Stomach (tissue), 9 donors: ENCODE data around the gene SIRT3. TPM values are rescaled to one million over a fixed set of nuclear protein-coding genes. Genes with fewer than 3 reads are reported as not detected.

Experiments
- DNase-seq, 2 donors: peaks; one replicate each; pipeline versions ENCODE4 v3.0.0 to v3.0.0-alpha.2; 2013 to 2019
- H3K27ac ChIP-seq, 5 donors: fragments of 200-600 bp in 4 of 5; sonication (generic) in 4 of 5; one replicate each; pipeline ENCODE4 v1.5.1; 2013 to 2019; ENCODE audit warnings: mild to moderate bottlenecking in 1 of 5, moderate library complexity in 1 of 5
- H3K27me3 ChIP-seq, 3 donors: fragments of 200-600 bp; sonication (generic); one replicate each; pipeline ENCODE4 v1.5.1; 2017 to 2019; ENCODE audit warnings: mixed run types in 1 of 3
- H3K36me3 ChIP-seq, 4 donors: fragments of 200-600 bp; sonication (generic); 1 replicate in 3 of 4; 2 replicates in 1 of 4; pipeline ENCODE4 v1.5.1; 2016 to 2019
- H3K4me1 ChIP-seq, 4 donors: fragments of 200-600 bp; sonication (generic); one replicate each; pipeline ENCODE4 v1.5.1; 2016 to 2019
- H3K4me3 ChIP-seq, 4 donors: fragments of 200-600 bp; sonication (generic) in 3 of 4; one replicate each; pipeline ENCODE4 v1.5.1; 2016 to 2019; ENCODE audit warnings: mild to moderate bottlenecking in 1 of 4
- H3K9me3 ChIP-seq, 4 donors: fragments of 200-600 bp; sonication (generic); one replicate each; pipeline ENCODE4 v1.5.1; 2016 to 2019
- CTCF ChIP-seq, 7 experiments: fragments of 450-650 bp in 4 of 7; fragments of 200-600 bp in 3 of 7; sonication (generic) in 3 of 7; IDR thresholded peaks; one replicate each; pipeline ENCODE4 v1.5.1; 2016 to 2019; ENCODE audit warnings: antibody characterized with exemption in 7 of 7, control low read depth in 2 of 7, mild to moderate bottlenecking in 1 of 7
- EP300 ChIP-seq: sonication (generic); formaldehyde crosslinking; IDR thresholded peaks from one replicate; pipeline ENCODE4 v1.6.1; 2017; ENCODE audit warnings: antibody characterized with exemption
- POLR2A ChIP-seq, 4 donors: fragments of 450-650 bp; IDR thresholded peaks; one replicate each; pipeline ENCODE4 v1.6.1; 2016; ENCODE audit warnings: antibody characterized with exemption in 4 of 4, control low read depth in 2 of 4, mild to moderate bottlenecking in 1 of 4, moderate library complexity in 1 of 4
- POLR2AphosphoS5 ChIP-seq, 3 donors: sonication (generic); formaldehyde crosslinking; IDR thresholded peaks; one replicate each; pipeline ENCODE4 v1.6.1; 2016; ENCODE audit warnings: antibody characterized with exemption in 3 of 3
- WGBS, 5 donors: extraction: QIAGEN DNeasy Blood & Tissue Kit in 3 of 5; methylation state at CpG; one replicate each; pipeline versions ENCODE4 v1.1.5 to v1.1.7; 2013 to 2018; 5-methylcytosine and 5-hydroxymethylcytosine counted together
- intact Hi-C: fragments of 100-400 bp; cut with DNase I; formaldehyde crosslinking; loops from one replicate; pipeline ENCODE4 v1.15.1; 2023; ENCODE audit warnings: low total_unique reads
- polyA plus RNA-seq, 3 donors: library from polyadenylated mRNA; stranded (reverse); fragments of 200-250 nt; gene quantifications; one replicate each; pipeline ENCODE4 v1.2.3, GENCODE V29; 2013
- total RNA-seq, 5 donors: library from RNA; depleted of rRNA; stranded (reverse); fragments of >200 nt; gene quantifications; one replicate each; pipeline versions ENCODE4 v1.1.0 to v1.2.3, GENCODE V29; 2014 to 2016
- donor health status: healthy with polysubstance abuse.
- donor health status: Bipolar disorder and iron deficiency.
- donor health status: healthy.

The SIRT3 gene
- total and polyA plus RNA-seq, 8 donors = 5.4 to 63.7 (median 12.3) TPM

- no peak for TF ChIP-seq POLR2AphosphoS5 (IDR thresholded peaks at IDR 0.05)
- TF ChIP-seq CTCF (IDR thresholded peaks at IDR 0.05) = no peak
- TF ChIP-seq EP300 = no peak
- no peak for TF ChIP-seq POLR2A (IDR thresholded peaks at IDR 0.05)
- H3K4me3 ChIP-seq = no peak overlapping the region
- no peak overlapping the region for H3K27ac ChIP-seq
- no peaks in the 10 kb centered on the region for H3K27me3 ChIP-seq
- intact Hi-C loops = no loop called here
- H3K36me3 ChIP-seq = peaks cover 20 to 62% (median 54%) of the 10 kb centered on the region in 4 donors
- no peaks in the 10 kb centered on the region for H3K4me1 ChIP-seq
- DNase-seq = peak in 1 of 2 donors; percentile 21
- H3K9me3 ChIP-seq = no peaks in the 10 kb centered on the region
- WGBS, 5 donors = 91 to 92% (median 92%) methylated on average over 28 to 29 of the region's 29 CpGs
These were observed 17.1 kb downstream of the SIRT3 start for GRCh38 chr11:218815-219593.

- TF ChIP-seq POLR2A (IDR thresholded peaks at IDR 0.05) = no peak
- no peak for TF ChIP-seq POLR2AphosphoS5 (IDR thresholded peaks at IDR 0.05)
- no peak for TF ChIP-seq CTCF (IDR thresholded peaks at IDR 0.05)
- TF ChIP-seq EP300 = no peak
These were observed 18.4 kb downstream of the SIRT3 start for GRCh38 chr11:217704-218103.

GRCh38 chr11:216081-216974 is 19.8 kb downstream of the SIRT3 start:
- H3K4me3 ChIP-seq = no peak overlapping the region
- intact Hi-C loops = no loop called here
- no peak overlapping the region for H3K27ac ChIP-seq
- WGBS, 5 donors = 78 to 85% (median 82%) methylated on average over 11 of the region's 11 CpGs
- peaks cover 47 to 72% (median 65%) of the 10 kb centered on the region in 4 donors for H3K36me3 ChIP-seq
- no peaks in the 10 kb centered on the region for H3K9me3 ChIP-seq
- H3K4me1 ChIP-seq = peaks cover 0 to 3% (median 1%) of the 10 kb centered on the region in 4 donors
- TF ChIP-seq CTCF (IDR thresholded peaks at IDR 0.05) (no peak), EP300 (no peak)
- DNase-seq = peak in 1 of 2 donors; percentile 23
- H3K27me3 ChIP-seq = no peaks in the 10 kb centered on the region

More at GRCh38 chr11:217704-218103, 18.4 kb downstream of the SIRT3 start:
- peaks cover 33 to 66% (median 61%) of the 10 kb centered on the region in 4 donors for H3K36me3 ChIP-seq
- intact Hi-C loops = no loop called here
- H3K4me1 ChIP-seq = no peaks in the 10 kb centered on the region
- DNase-seq = peak in 1 of 2 donors; percentile 15
- no peak overlapping the region for H3K4me3 ChIP-seq
- WGBS, 5 donors = 80 to 93% (median 87%) methylated on average over 3 of the region's 3 CpGs
- no peaks in the 10 kb centered on the region for H3K27me3 ChIP-seq
- H3K27ac ChIP-seq = no peak overlapping the region
- no peaks in the 10 kb centered on the region for H3K9me3 ChIP-seq

GRCh38 chr11:215581-216037 is 20.5 kb downstream of the SIRT3 start:
- WGBS, 5 donors = 63 to 80% (median 76%) methylated on average over 4 of the region's 4 CpGs
- TF ChIP-seq EP300 = no peak
- TF ChIP-seq POLR2A (IDR thresholded peaks at IDR 0.05) = no peak
- TF ChIP-seq CTCF (IDR thresholded peaks at IDR 0.05) = no peak
- TF ChIP-seq POLR2AphosphoS5 (IDR thresholded peaks at IDR 0.05) = no peak
- peak in 1 of 2 donors; percentile 18 for DNase-seq
- Histone ChIP-seq H3K4me3 (no peak overlapping the region), H3K36me3 (peaks cover 54 to 79% (median 72%) of the 10 kb centered on the region in 4 donors), H3K27ac (no peak overlapping the region), H3K27me3 (no peaks in the 10 kb centered on the region), H3K4me1 (peaks cover 2 to 10% (median 7%) of the 10 kb centered on the region in 4 donors), H3K9me3 (no peaks in the 10 kb centered on the region)
- intact Hi-C loops = no loop called here
